ENCODE measurements around the gene APOL6.

DNA sequence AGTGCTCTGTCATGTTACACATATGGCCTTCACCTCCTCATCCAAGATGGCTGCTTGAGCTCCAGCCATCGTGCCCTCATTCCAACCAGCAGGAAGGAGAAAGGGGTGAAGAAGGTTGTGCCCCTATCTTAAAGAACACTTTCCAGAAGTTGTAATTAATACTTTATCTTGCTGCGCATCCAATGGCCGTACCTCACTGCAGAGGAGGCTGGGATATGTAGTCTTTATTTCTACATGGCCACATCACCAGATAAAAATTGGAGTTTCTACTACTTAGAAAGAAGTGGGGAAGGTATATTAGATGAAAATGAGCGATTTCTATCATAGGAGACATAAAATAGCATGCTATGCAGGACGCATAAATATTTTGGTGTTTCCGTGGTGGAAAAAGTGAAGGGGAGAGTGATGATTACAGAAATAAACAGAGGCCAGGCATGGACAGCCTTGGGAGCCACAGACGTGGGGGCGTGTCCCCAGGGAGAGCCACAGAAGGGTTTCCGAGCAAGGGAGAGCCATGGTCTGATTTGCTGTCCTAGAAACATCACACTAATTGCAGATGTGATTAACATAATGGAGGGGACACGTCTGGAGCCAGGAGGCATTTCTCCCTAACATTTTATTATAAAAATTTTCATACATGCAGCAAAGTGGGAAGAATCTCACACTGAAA is 22.3 kb upstream of the APOL6 start:
- TF ChIP-seq, protein P1, sequence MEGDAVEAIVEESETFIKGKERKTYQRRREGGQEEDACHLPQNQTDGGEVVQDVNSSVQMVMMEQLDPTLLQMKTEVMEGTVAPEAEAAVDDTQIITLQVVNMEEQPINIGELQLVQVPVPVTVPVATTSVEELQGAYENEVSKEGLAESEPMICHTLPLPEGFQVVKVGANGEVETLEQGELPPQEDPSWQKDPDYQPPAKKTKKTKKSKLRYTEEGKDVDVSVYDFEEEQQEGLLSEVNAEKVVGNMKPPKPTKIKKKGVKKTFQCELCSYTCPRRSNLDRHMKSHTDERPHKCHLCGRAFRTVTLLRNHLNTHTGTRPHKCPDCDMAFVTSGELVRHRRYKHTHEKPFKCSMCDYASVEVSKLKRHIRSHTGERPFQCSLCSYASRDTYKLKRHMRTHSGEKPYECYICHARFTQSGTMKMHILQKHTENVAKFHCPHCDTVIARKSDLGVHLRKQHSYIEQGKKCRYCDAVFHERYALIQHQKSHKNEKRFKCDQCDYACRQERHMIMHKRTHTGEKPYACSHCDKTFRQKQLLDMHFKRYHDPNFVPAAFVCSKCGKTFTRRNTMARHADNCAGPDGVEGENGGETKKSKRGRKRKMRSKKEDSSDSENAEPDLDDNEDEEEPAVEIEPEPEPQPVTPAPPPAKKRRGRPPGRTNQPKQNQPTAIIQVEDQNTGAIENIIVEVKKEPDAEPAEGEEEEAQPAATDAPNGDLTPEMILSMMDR (optimal IDR thresholded peaks at IDR 0.05 in 1 of 3, IDR thresholded peaks at IDR 0.05 in 1 of 3, conservative IDR thresholded peaks at IDR 0.05 in 1 of 3; ENCODE audit: extremely low read depth in 1 of 3, insufficient read depth in 2 of 3, low read length in 3 of 3): no peak
- TF ChIP-seq EZH2 (IDR thresholded peaks at IDR 0.05; ENCODE audit: low read length): no peak

Measured in keratinocyte (primary cell).